CD4-positive, alpha-beta T cell (primary cell): ENCODE data around the gene ACOT8. TPM values are rescaled to one million over a fixed set of nuclear protein-coding genes. Genes with fewer than 3 reads are reported as not detected.

Experiments
- ATAC-seq: fragments of 200-7000 bp; cut with Tn5 transposase; one replicate; pipeline ENCODE4 v1.10.0; 2022; ENCODE audit warnings: mild to moderate bottlenecking; ENCODE audit not compliant: poor library complexity
- CTCF ChIA-PET: fragments of 350-600 bp; sonication (Branson Sonifier 250); formaldehyde crosslinking; loops from one replicate; lab custom pipeline; 2021; ENCODE audit warnings: antibody characterized with exemption, inconsistent platforms; lab: Charles Lee
- POLR2A ChIA-PET: fragments of 350-600 bp; sonication (Branson Sonifier 250); formaldehyde crosslinking; loops from one replicate; lab custom pipeline; 2021; ENCODE audit warnings: antibody characterized with exemption, inconsistent platforms; lab: Charles Lee
- DNase-seq, 14 experiments: peaks; one replicate each; pipeline ENCODE4 v3.0.0-alpha.2; 2013 to 2020; ENCODE audit warnings: mixed read lengths in 2 of 14
- H3K27ac ChIP-seq, 2 donors: one replicate each; pipeline versions ENCODE4 v1.5.1 to v1.7.0; 2013; ENCODE audit warnings: low read length in 2 of 2, low read depth in 1 of 2, mild to moderate bottlenecking in 1 of 2
- H3K27me3 ChIP-seq, 2 experiments: 1 replicate in 1 of 2; 2 replicates in 1 of 2; pipeline versions ENCODE4 v1.6.1 to v1.7.0; 2013; ENCODE audit warnings: low read length in 2 of 2, control low read depth in 1 of 2, mild to moderate bottlenecking in 1 of 2, moderate library complexity in 1 of 2; ENCODE audit not compliant: insufficient read depth in 2 of 2, control insufficient read depth in 1 of 2
- H3K36me3 ChIP-seq: one replicate; pipeline ENCODE4 v1.6.1; 2013; ENCODE audit warnings: low read length, control low read depth; ENCODE audit not compliant: insufficient read depth
- H3K4me1 ChIP-seq: one replicate; pipeline ENCODE4 v1.6.1; 2013; ENCODE audit warnings: low read length, control low read depth; ENCODE audit not compliant: insufficient read depth
- H3K4me3 ChIP-seq: one replicate; pipeline ENCODE4 v1.5.1; 2013; ENCODE audit warnings: mild to moderate bottlenecking, low read length, moderate library complexity
- H3K9me3 ChIP-seq, 2 experiments: 1 replicate in 1 of 2; 2 replicates in 1 of 2; pipeline versions ENCODE4 v1.6.1 to v1.7.0; 2013; ENCODE audit warnings: low read length in 2 of 2, mild to moderate bottlenecking in 2 of 2, control low read depth in 1 of 2, moderate library complexity in 1 of 2; ENCODE audit not compliant: control insufficient read depth in 1 of 2, insufficient read depth in 1 of 2
- H3K27ac Mint-ChIP-seq: one replicate; pipeline ENCODE4 v1.8.0; 2020; ENCODE audit warnings: mixed read lengths
- H3K27me3 Mint-ChIP-seq: one replicate; pipeline ENCODE4 v1.8.0; 2021; ENCODE audit warnings: mixed read lengths
- H3K36me3 Mint-ChIP-seq: one replicate; pipeline ENCODE4 v1.8.0; 2021; ENCODE audit warnings: low read depth, mixed read lengths
- H3K4me1 Mint-ChIP-seq: one replicate; pipeline ENCODE4 v1.8.0; 2021; ENCODE audit warnings: low read depth, mixed read lengths
- H3K4me3 Mint-ChIP-seq: one replicate; pipeline ENCODE4 v1.8.0; 2020; ENCODE audit warnings: mild to moderate bottlenecking, mixed read lengths
- H3K9me3 Mint-ChIP-seq: one replicate; pipeline ENCODE4 v1.8.0; 2020; ENCODE audit warnings: mixed read lengths
- intact Hi-C, 2 experiments: fragments of 100-400 bp; cut with DNase I in 1 of 2; cut with micrococcal nuclease in 1 of 2; formaldehyde crosslinking; loops; one replicate each; pipeline versions ENCODE4 v1.15.1 to v1.9.0; 2023 to 2025; cut with DNase I, micrococcal nuclease
- total RNA-seq, 174 experiments: library from RNA in 2 of 174; stranded (reverse) in 2 of 174; gene quantifications; one replicate each; pipeline ENCODE4 v1.2.3 and lab custom pipeline; 2021 to 2026
- TF ChIP-seq, protein P1 (sequence below): fragments of 200-600 bp; IDR thresholded peaks from one replicate; pipeline ENCODE4 v1.8.0; 2022; ENCODE audit warnings: antibody characterized with exemption, mild to moderate bottlenecking

Gene ACOT8
- total RNA-seq, 2 experiments from 2014 or later = 19.1 to 19.9 TPM

DNA sequence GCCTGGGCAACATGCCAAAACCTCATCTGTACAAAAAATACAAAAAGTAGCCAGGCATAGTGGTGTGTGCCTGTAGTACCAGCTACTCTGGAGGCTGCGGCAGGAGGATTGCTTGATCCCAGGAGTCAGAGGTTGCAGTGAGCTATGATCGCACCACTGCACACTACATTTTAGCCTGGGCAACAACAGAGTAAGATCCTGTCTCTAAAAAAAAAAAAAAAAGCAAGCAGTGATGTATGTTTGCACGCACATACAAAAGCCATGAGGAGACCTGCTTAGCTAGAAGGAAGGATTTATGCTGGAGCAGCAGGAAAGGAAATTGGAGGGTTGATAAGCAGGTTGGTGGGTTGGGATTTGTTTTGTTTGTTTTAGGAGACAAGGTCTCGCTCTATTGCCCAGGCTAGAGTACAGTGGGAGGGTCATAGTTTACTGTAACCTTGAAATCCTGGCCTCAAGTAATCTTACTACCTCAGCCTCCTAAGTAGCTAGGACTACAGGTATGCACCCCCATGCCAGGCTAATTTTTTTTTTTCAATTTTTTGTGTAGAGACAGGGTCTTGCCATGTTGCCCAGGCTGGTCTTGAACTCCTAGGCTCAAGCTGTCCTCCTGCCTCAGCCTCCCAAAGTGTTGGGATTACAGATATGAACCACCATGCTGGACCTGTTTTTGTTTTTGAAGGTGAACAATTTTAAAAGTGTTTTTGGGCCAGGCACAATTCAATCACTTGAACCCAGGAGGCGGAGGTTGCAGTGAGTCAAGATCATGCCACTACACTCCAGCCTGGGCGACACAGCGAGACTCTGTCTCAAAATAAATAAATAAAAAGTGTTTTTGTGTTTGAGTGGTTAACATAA, 4.3 kb upstream of the ACOT8 start:
- DNase-seq = no peak
- intact Hi-C loops = no loop called here
- Histone ChIP-seq H3K36me3 (peaks cover 2% of the 10 kb centered on the region), H3K4me3 (no peak overlapping the region), H3K4me1 (peaks cover 18% of the 10 kb centered on the region), H3K9me3 (no peaks in the 10 kb centered on the region), H3K27ac (no peak overlapping the region), H3K27me3 (no peaks in the 10 kb centered on the region)
- Mint-ChIP-seq H3K4me3 (no peak overlapping the region), H3K4me1 (peaks cover 28% of the 10 kb centered on the region), H3K27ac (no peak overlapping the region), H3K36me3 (peaks cover 13% of the 10 kb centered on the region), H3K27me3 (no peaks in the 10 kb centered on the region), H3K9me3 (no peaks in the 10 kb centered on the region)
- ChIA-PET POLR2A (no interaction called here), CTCF (interaction anchor here (0.7 kb wide), 1 partner anchor 55 kb away, joined by 3 read pairs; no protein-coding TSS in a partner anchor)
- no peak for ATAC-seq
- TF ChIP-seq, protein P1, sequence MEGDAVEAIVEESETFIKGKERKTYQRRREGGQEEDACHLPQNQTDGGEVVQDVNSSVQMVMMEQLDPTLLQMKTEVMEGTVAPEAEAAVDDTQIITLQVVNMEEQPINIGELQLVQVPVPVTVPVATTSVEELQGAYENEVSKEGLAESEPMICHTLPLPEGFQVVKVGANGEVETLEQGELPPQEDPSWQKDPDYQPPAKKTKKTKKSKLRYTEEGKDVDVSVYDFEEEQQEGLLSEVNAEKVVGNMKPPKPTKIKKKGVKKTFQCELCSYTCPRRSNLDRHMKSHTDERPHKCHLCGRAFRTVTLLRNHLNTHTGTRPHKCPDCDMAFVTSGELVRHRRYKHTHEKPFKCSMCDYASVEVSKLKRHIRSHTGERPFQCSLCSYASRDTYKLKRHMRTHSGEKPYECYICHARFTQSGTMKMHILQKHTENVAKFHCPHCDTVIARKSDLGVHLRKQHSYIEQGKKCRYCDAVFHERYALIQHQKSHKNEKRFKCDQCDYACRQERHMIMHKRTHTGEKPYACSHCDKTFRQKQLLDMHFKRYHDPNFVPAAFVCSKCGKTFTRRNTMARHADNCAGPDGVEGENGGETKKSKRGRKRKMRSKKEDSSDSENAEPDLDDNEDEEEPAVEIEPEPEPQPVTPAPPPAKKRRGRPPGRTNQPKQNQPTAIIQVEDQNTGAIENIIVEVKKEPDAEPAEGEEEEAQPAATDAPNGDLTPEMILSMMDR = no peak

DNA sequence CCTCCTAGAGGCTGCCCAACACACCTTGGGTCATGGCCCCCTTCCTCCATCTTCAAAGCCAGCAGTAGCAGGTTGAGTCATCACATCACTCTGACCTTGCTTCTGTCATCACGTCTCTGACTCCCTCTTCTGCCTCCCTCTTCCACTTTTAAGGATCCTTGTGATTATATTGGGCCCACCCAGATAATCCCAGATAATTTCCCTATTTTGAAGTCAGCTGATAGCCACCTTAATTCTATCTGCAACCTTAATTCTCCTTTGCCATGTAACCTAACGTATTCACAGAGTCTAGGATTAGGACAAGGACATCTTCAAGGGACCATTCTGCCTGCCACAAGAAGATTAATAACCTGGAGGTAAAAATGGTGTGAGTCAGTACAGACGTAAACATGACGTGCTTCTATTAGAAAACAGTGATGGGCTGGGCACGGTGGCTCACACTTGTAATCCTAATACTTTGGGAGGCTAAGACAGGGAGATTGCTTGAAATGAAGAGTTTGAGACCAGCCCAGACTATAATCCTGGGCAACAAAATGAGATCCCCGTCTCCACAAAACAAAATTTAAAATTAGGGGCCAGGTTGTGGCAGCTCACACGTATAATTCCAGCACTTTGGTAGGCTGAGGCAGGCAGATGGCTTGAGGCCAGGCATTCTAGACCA, 3.5 kb upstream of the ACOT8 start:
- DNase-seq = no peak
- no peak overlapping the region for H3K27ac ChIP-seq
- H3K27ac Mint-ChIP-seq = no peak overlapping the region
- TF ChIP-seq, protein P1 = no peak
- H3K4me3 Mint-ChIP-seq = peak overlapping the region; percentile 52
- ChIA-PET CTCF (interaction anchor here (0.7 kb wide), 1 partner anchor 54 kb away, joined by 3 read pairs; no protein-coding TSS in a partner anchor), POLR2A (interaction anchor here (0.7 kb wide), 1 partner anchor 97 kb away, joined by 7 read pairs; no protein-coding TSS in a partner anchor)
- H3K36me3 ChIP-seq = peaks cover 2% of the 10 kb centered on the region
- H3K4me1 ChIP-seq = peaks cover 26% of the 10 kb centered on the region
- peaks cover 36% of the 10 kb centered on the region for H3K4me1 Mint-ChIP-seq
- ATAC-seq = no peak
- peaks cover 14% of the 10 kb centered on the region for H3K36me3 Mint-ChIP-seq
- H3K9me3 ChIP-seq = no peaks in the 10 kb centered on the region
- H3K9me3 Mint-ChIP-seq = no peaks in the 10 kb centered on the region
- no peaks in the 10 kb centered on the region for H3K27me3 Mint-ChIP-seq
- H3K4me3 ChIP-seq = no peak overlapping the region
- intact Hi-C loops = no loop called here
- no peaks in the 10 kb centered on the region for H3K27me3 ChIP-seq

DNA sequence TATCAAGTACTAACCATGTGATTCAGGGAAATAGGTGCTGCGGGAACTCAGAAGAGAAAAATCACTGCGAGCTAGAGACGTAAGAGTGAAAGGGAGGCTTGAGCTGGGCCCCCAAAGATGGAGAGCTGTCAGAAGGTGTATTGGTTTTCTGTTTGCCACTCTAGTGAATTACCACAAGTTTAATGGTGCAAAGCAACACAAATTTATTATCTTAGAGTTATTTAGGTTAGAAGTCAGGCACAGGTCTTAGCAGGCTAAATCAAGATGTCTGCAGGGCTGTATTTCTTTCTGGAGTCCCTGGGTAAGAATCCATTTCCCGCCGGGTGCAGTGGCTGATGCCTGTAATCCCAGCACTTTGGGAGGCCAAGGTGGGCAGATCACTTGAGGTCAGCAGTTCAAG, 2.7 kb upstream of the ACOT8 start:
- CTCF ChIA-PET = no interaction called here
- no peak for ATAC-seq
- Mint-ChIP-seq H3K9me3 (no peaks in the 10 kb centered on the region), H3K4me3 (no peak overlapping the region), H3K4me1 (peaks cover 41% of the 10 kb centered on the region), H3K36me3 (peaks cover 17% of the 10 kb centered on the region), H3K27ac (no peak overlapping the region), H3K27me3 (no peaks in the 10 kb centered on the region)
- Histone ChIP-seq H3K27me3 (no peaks in the 10 kb centered on the region), H3K4me1 (peaks cover 33% of the 10 kb centered on the region), H3K9me3 (no peaks in the 10 kb centered on the region), H3K4me3 (no peak overlapping the region), H3K36me3 (peaks cover 3% of the 10 kb centered on the region), H3K27ac (no peak overlapping the region)
- intact Hi-C loops = loop anchor here (2.0 to 5.0 kb wide), 5 partner anchors 32 to 488 kb away; partner anchors contain the start of genes CTSA (in 1 of the 2), NEURL2 (in 1 of the 2) and UBE2C (in 1 of the 2)
- POLR2A ChIA-PET = interaction anchor here (0.7 kb wide), 1 partner anchor 98 kb away, joined by 7 read pairs; no protein-coding TSS in a partner anchor
- DNase-seq = no peak
- TF ChIP-seq, protein P1 = no peak
